ENCODE results near the gene IREB2. TPM values are rescaled to one million over a fixed set of nuclear protein-coding genes. Genes with fewer than 3 reads are reported as not detected.

IREB2 gene
- total and polyA plus RNA-seq, 2 of the 13 experiments (the other 11 are each of a cell fraction or from before 2014, with no cell fraction given): 24.2 to 30.4 TPM

GRCh38 chr15:78507831-78508160 is 69.8 kb downstream of the IREB2 start (continued):
- TF ChIP-seq DNMT3B (CRISPR knock-in tag; conservative IDR thresholded peaks at IDR 0.05) (no peak), KLF11 (CRISPR knock-in tag; IDR thresholded peaks at IDR 0.05) (no peak), ZNF503 (CRISPR knock-in tag; IDR thresholded peaks at IDR 0.05) (no peak), ZNF160 (CRISPR knock-in tag; IDR thresholded peaks at IDR 0.05) (0 out of 2 replicates have a peak, but pooled peaks have one; percentile 63), ZNF768 (CRISPR knock-in tag; IDR thresholded peaks at IDR 0.05) (peak; percentile 90), ZNF83 (CRISPR knock-in tag; IDR thresholded peaks at IDR 0.05; ENCODE audit: borderline replicate concordance) (no peak), PRDM10 (CRISPR knock-in tag; IDR thresholded peaks at IDR 0.05; ENCODE audit: low read depth) (no peak), HDAC6 (IDR thresholded peaks at IDR 0.05; ENCODE audit: low read depth, low read length) (no peak), TFE3 (CRISPR knock-in tag; IDR thresholded peaks at IDR 0.05) (no peak), ARHGAP35 (CRISPR knock-in tag; IDR thresholded peaks at IDR 0.05; ENCODE audit: borderline replicate concordance) (no peak; the same call in 1 of the 2 replicates), HES4 (CRISPR knock-in tag; IDR thresholded peaks at IDR 0.05; ENCODE audit: borderline replicate concordance) (peak; percentile 1; the same call in 1 of the 2 replicates), SMAD1 (CRISPR knock-in tag; IDR thresholded peaks at IDR 0.05; ENCODE audit: borderline replicate concordance, low read depth) (no peak), RNF219 (CRISPR knock-in tag; IDR thresholded peaks at IDR 0.05) (no peak), ZNF281 (CRISPR knock-in tag; IDR thresholded peaks at IDR 0.05; ENCODE audit: borderline replicate concordance) (no peak), ZNF674 (CRISPR knock-in tag; IDR thresholded peaks at IDR 0.05; ENCODE audit: low read depth) (no peak), ZFAT (CRISPR knock-in tag; conservative IDR thresholded peaks at IDR 0.05) (no peak), SMARCC2 (IDR thresholded peaks at IDR 0.05) (no peak), SRF (IDR thresholded peaks at IDR 0.05; ENCODE audit: low read depth, low read length) (no peak)

All from HepG2 (cell line).